NT2/D1 (cell line): ENCODE measurements around the gene NT5C2.

Experiments
- SUZ12 ChIP-seq: IDR thresholded peaks from 2 replicates; pipeline ENCODE4 v1.6.1; 2011; ENCODE audit not compliant: insufficient read length, insufficient read depth; ENCODE audit errors: extremely low read depth
- ZNF274 ChIP-seq: IDR thresholded peaks from 2 replicates; pipeline ENCODE4 v1.6.1; 2011; ENCODE audit warnings: mild to moderate bottlenecking, low read depth, low read length

DNA sequence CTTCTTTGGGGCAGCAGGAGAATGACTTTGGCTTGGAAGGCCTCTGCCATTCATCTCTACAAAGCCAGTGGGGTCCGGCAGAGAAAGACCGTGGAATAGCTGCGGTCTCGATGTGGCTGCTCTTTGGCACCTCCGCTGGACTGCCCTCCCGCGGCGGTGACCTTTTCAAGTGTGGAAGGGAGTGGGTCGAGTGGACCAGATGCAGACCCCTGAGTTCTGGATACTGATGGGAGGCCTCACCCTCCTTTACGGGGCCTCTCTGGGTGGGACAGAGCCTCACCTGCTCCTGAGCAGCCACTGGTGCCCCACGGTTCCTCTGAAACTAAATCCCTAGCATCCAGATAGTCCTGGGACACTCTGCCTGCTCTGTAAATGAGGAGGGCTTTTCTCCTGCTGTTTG, 113.1 kb downstream of the NT5C2 start:
- TF ChIP-seq ZNF274 (no peak), SUZ12 (no peak)
